Panc1 (cell line): ENCODE measurements around the gene NBPF20. TPM values are rescaled to one million over a fixed set of nuclear protein-coding genes. Genes with fewer than 3 reads are reported as not detected.
"Not testable (repeated sequence)": the region's sequence is repeated elsewhere in the genome, so short reads cannot be mapped to it uniquely, and the experiment has no call there.

Experiments used
- ATAC-seq: fragments of 200-7000 bp; cut with Tn5 transposase; 2 replicates; pipeline ENCODE4 v1.9.1; 2020; ENCODE audit warnings: mild to moderate bottlenecking, moderate library complexity
- BruUV-seq: library from RNA; stranded (reverse); fragments of 400-500 nt; replicated peaks from 2 replicates; lab custom pipeline; 2021; lab: Mats Ljungman, UMichigan
- CTCF ChIA-PET: fragments of 300-600 bp; sonication (Branson Sonifier 250); formaldehyde crosslinking; loops from one replicate; lab custom pipeline; 2022; ENCODE audit warnings: antibody characterized with exemption; lab: Charles Lee
- POLR2A ChIA-PET: fragments of 300-600 bp; sonication (Branson Sonifier 250); formaldehyde crosslinking; loops from one replicate; lab custom pipeline; 2022; ENCODE audit warnings: antibody characterized with exemption; lab: Charles Lee
- DNase-seq: peaks from one replicate; pipeline ENCODE4 v3.0.0-alpha.2; 2010; ENCODE audit warnings: low read depth, low spot score
- H3K27ac ChIP-seq: 2 replicates; pipeline ENCODE4 v1.5.1; 2011; ENCODE audit warnings: mild to moderate bottlenecking, low read length, inconsistent platforms
- H3K27me3 ChIP-seq: fragments of 200-500 bp; sonication (Bioruptor generic); 2 replicates; pipeline ENCODE4 v1.6.0; 2014; ENCODE audit warnings: low read length, inconsistent platforms; ENCODE audit not compliant: control insufficient read depth, insufficient read depth
- H3K36me3 ChIP-seq: fragments of 200-500 bp; sonication (Bioruptor generic); 2 replicates; pipeline ENCODE4 v1.5.1; 2014; ENCODE audit warnings: inconsistent platforms, mild to moderate bottlenecking, low read length, moderate library complexity; ENCODE audit not compliant: control insufficient read depth, insufficient read depth
- H3K4me1 ChIP-seq: 2 replicates; pipeline ENCODE4 v1.5.1; 2011; ENCODE audit warnings: inconsistent platforms, mild to moderate bottlenecking, low read length, moderate library complexity; ENCODE audit not compliant: control insufficient read depth, insufficient read depth
- H3K4me3 ChIP-seq, 2 experiments: 2 replicates each; pipeline ENCODE4 v1.5.1; 2011 to 2012; ENCODE audit warnings: low read depth in 2 of 2, low read length in 2 of 2, mild to moderate bottlenecking in 2 of 2, inconsistent platforms in 1 of 2, moderate library complexity in 1 of 2
- H3K9me3 ChIP-seq: fragments of 200-500 bp; sonication (Bioruptor generic); 2 replicates; pipeline ENCODE4 v1.5.1; 2014; ENCODE audit warnings: low read depth, mild to moderate bottlenecking, inconsistent platforms, low read length, moderate library complexity; ENCODE audit not compliant: control insufficient read depth, insufficient read depth
- in situ Hi-C: cut with HindIII; loops from 2 replicates; pipeline ENCODE4 v1.10.0; 2016; ENCODE audit warnings: low sequenced_read_pairs, low pct_unique_long_range_greater_than_20kb
- intact Hi-C: fragments of 100-400 bp; cut with micrococcal nuclease; formaldehyde crosslinking; loops from one replicate; pipeline ENCODE4 v1.10.0; 2022; ENCODE audit not compliant: unreplicated experiment
- total RNA-seq: library from RNA; stranded (reverse); gene quantifications from one replicate; pipeline ENCODE4 v1.2.1, GENCODE V29; 2021; ENCODE audit not compliant: unreplicated experiment
- TF ChIP-seq, protein P1 (sequence below): fragments of 450-650 bp; IDR thresholded peaks from 2 replicates; pipeline ENCODE4 v1.5.1; 2017; ENCODE audit warnings: mild to moderate bottlenecking

The NBPF20 gene
- total RNA-seq, 1 experiment from 2014 or later, result 3.5 TPM

DNA sequence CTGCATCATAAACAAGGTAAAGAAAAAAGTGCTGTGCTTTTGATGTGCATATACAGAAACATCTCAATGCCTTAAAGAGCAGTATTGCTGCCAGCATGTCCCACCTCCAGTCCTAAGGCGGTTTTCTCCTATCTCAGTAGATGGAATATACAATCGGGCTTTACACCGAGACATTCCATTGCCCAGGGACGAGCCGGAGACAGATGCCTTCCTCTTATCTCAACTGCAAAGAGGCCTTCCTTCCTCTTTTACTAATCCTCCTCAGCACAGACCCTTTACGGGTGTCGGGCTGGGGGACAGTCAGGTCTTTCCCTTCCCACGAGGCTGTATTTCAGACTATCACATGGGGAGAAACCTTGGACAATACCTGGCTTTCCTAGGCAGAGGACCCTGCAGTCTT, 10.3 kb downstream of the NBPF20 start:
- DNase-seq, in situ Hi-C loops, H3K27me3 ChIP-seq, H3K36me3 ChIP-seq, POLR2A ChIA-PET, H3K4me1 ChIP-seq, H3K27ac ChIP-seq, ATAC-seq, H3K4me3 ChIP-seq, CTCF ChIA-PET, H3K9me3 ChIP-seq, BruUV-seq, intact Hi-C loops: not testable (repeated sequence)

GRCh38 chr1:145407266-145407665, 18.1 kb downstream of the NBPF20 start:
- H3K9me3 ChIP-seq, CTCF ChIA-PET, H3K36me3 ChIP-seq, H3K27me3 ChIP-seq, H3K4me1 ChIP-seq, BruUV-seq, POLR2A ChIA-PET, H3K4me3 ChIP-seq, DNase-seq, in situ Hi-C loops, intact Hi-C loops, ATAC-seq, H3K27ac ChIP-seq: not testable (repeated sequence)

GRCh38 chr1:145404949-145405348, 20.5 kb downstream of the NBPF20 start:
- in situ Hi-C loops, POLR2A ChIA-PET: not testable (repeated sequence)

DNA sequence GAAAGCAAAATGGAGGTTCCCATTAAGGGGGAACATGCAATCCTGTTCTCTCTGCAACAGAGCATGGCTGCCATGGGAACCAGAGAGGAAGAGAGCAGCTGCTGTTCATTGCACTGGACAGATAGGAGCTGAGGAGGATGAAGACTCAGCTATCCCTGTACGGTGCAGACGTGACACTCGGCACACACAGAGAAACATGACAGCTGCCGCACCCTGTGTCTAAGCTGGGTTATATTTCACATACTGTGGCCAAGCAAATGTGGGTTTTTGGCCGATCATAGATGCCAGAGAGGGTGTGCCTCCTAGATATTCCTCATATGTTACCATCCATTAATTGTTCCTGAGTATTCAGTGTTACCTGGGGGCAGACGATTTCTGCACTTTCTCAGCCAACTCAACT, 24.7 kb downstream of the NBPF20 start:
- H3K27me3 ChIP-seq, ATAC-seq, H3K4me1 ChIP-seq, H3K27ac ChIP-seq, POLR2A ChIA-PET, H3K4me3 ChIP-seq, DNase-seq, H3K9me3 ChIP-seq, H3K36me3 ChIP-seq, intact Hi-C loops, BruUV-seq, in situ Hi-C loops, CTCF ChIA-PET: not testable (repeated sequence)

More at GRCh38 chr1:145404949-145405348, 20.5 kb downstream of the NBPF20 start:
- DNase-seq, H3K4me1 ChIP-seq, CTCF ChIA-PET, H3K9me3 ChIP-seq, BruUV-seq, H3K27ac ChIP-seq, H3K4me3 ChIP-seq, H3K36me3 ChIP-seq, H3K27me3 ChIP-seq, intact Hi-C loops, ATAC-seq: not testable (repeated sequence)
- TF ChIP-seq, protein P1, sequence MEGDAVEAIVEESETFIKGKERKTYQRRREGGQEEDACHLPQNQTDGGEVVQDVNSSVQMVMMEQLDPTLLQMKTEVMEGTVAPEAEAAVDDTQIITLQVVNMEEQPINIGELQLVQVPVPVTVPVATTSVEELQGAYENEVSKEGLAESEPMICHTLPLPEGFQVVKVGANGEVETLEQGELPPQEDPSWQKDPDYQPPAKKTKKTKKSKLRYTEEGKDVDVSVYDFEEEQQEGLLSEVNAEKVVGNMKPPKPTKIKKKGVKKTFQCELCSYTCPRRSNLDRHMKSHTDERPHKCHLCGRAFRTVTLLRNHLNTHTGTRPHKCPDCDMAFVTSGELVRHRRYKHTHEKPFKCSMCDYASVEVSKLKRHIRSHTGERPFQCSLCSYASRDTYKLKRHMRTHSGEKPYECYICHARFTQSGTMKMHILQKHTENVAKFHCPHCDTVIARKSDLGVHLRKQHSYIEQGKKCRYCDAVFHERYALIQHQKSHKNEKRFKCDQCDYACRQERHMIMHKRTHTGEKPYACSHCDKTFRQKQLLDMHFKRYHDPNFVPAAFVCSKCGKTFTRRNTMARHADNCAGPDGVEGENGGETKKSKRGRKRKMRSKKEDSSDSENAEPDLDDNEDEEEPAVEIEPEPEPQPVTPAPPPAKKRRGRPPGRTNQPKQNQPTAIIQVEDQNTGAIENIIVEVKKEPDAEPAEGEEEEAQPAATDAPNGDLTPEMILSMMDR, result peak; percentile 60

Other genes starting within 250 kb of the NBPF20 start
- not detected for gene PPIAL4D, start 183.4 kb downstream of the NBPF20 start, total RNA-seq
- gene GPR89A, start 182.4 kb upstream of the NBPF20 start, total RNA-seq, result 21.5 TPM